Kidney (tissue), 14 donors: ENCODE measurements around the gene PDE10A. TPM values are rescaled to one million over a fixed set of nuclear protein-coding genes. Genes with fewer than 3 reads are reported as not detected.

ENCODE experiments used
- DNase-seq, 5 donors: peaks; one replicate each; pipeline ENCODE4 v3.0.0-alpha.2; 2013 to 2020
- FAIRE-seq: peaks from 2 replicates; lab custom pipeline; 2012; peaks lifted over from hg19 to GRCh38; lab: Jason Lieb, UNC
- H3K27ac ChIP-seq, 2 donors: one replicate each; pipeline ENCODE4 v1.7.0; 2013; ENCODE audit warnings: low read depth in 2 of 2, low read length in 2 of 2, inconsistent platforms in 1 of 2
- H3K27me3 ChIP-seq: one replicate; pipeline ENCODE4 v1.7.1; 2013; ENCODE audit warnings: low read length, inconsistent platforms; ENCODE audit not compliant: control insufficient read depth, insufficient read depth
- H3K36me3 ChIP-seq, 3 donors: one replicate each; pipeline versions ENCODE4 v1.7.0 to v1.7.1; 2013; ENCODE audit warnings: low read length in 3 of 3, control low read depth in 1 of 3, inconsistent platforms in 1 of 3; ENCODE audit not compliant: insufficient read depth in 3 of 3, control insufficient read depth in 2 of 3
- H3K4me1 ChIP-seq, 3 donors: one replicate each; pipeline versions ENCODE4 v1.7.0 to v1.7.1; 2013; ENCODE audit warnings: low read length in 3 of 3, inconsistent platforms in 1 of 3, low read depth in 1 of 3; ENCODE audit not compliant: control insufficient read depth in 2 of 3, insufficient read depth in 2 of 3
- H3K4me3 ChIP-seq, 3 donors: one replicate each; pipeline versions ENCODE4 v1.7.0 to v1.8.1; 2013; ENCODE audit warnings: low read length in 3 of 3, control low read depth in 1 of 3, inconsistent platforms in 1 of 3
- H3K9ac ChIP-seq, 3 donors: one replicate each; pipeline versions ENCODE4 v1.7.0 to v1.7.1; 2013; ENCODE audit warnings: low read length in 3 of 3, control low read depth in 1 of 3, inconsistent platforms in 1 of 3
- H3K9me3 ChIP-seq, 3 donors: one replicate each; pipeline versions ENCODE4 v1.7.0 to v1.7.1; 2013; ENCODE audit warnings: low read length in 3 of 3, control low read depth in 1 of 3, inconsistent platforms in 1 of 3; ENCODE audit not compliant: control insufficient read depth in 2 of 3, insufficient read depth in 1 of 3
- CTCF ChIP-seq: IDR thresholded peaks from 3 replicates; pipeline ENCODE4 v1.5.1; 2012; ENCODE audit warnings: mild to moderate bottlenecking, moderate library complexity, borderline replicate concordance; ENCODE audit not compliant: insufficient read depth; ENCODE audit errors: extremely low read depth
- intact Hi-C: fragments of 100-400 bp; cut with DNase I; formaldehyde crosslinking; loops from one replicate; pipeline ENCODE4 v1.11.1; 2022
- polyA plus RNA-seq: library from polyadenylated mRNA; stranded (reverse); fragments of 350-450 nt; fragmentation: Illumina TruSeq; extraction: RNeasy Lipid Tissue Mini Kit (QIAGEN cat#74804); gene quantifications from one replicate; pipeline ENCODE4 v1.2.3, GENCODE V29; 2014; ENCODE audit warnings: low read depth, low replicate concordance; ENCODE audit not compliant: insufficient read depth
- total RNA-seq: library from RNA; stranded (reverse); fragmentation: NEBNext Ultra II Directional; extraction: Animal tissue kit (Norgen Biotek cat#: 25700); gene quantifications from one replicate; pipeline ENCODE4 v1.2.1, GENCODE V29; 2021
- donor health status: control.
- donor health status: control.
- donor health status: control.
- donor health status: control.
- donor health status: control.
- donor health status: DM: yes; HTN: yes; CAD: no.
- donor health status: Normal renal cell carcinoma (clear cell type).

The PDE10A gene
- total and polyA plus RNA-seq, 2 donors from 2014 or later, result 4.8 to 23.1 TPM

DNA sequence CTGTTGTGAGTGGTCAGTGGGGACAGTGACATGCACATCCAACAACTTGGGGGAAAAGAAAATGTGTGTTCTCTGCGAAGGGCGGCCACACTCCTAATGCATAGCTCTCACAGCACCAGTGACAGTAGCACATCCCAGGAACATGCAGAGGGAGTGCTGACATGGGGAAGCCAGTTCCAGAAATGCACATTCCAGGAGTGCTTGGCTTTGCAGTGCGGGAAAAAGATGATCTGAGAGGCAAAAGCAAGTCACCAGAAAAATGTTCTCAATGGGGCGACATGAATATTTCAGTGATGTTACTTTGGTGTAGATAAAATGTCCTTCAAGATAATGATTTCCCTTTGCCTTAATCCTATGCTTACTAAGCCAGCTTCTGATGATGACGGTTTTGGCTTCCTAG, 42.9 kb upstream of the PDE10A start:
- no peak for TF ChIP-seq CTCF
- Histone ChIP-seq H3K4me1 (no peaks in the 10 kb centered on the region), H3K4me3 (no peak overlapping the region), H3K9me3 (peaks cover 0 to 2% (median 0%) of the 10 kb centered on the region in 3 donors), H3K36me3 (no peaks in the 10 kb centered on the region), H3K27ac (no peak overlapping the region), H3K27me3 (no peaks in the 10 kb centered on the region), H3K9ac (no peak overlapping the region)
- intact Hi-C loops, result no loop called here
- FAIRE-seq (no peak), DNase-seq (no peak)

DNA sequence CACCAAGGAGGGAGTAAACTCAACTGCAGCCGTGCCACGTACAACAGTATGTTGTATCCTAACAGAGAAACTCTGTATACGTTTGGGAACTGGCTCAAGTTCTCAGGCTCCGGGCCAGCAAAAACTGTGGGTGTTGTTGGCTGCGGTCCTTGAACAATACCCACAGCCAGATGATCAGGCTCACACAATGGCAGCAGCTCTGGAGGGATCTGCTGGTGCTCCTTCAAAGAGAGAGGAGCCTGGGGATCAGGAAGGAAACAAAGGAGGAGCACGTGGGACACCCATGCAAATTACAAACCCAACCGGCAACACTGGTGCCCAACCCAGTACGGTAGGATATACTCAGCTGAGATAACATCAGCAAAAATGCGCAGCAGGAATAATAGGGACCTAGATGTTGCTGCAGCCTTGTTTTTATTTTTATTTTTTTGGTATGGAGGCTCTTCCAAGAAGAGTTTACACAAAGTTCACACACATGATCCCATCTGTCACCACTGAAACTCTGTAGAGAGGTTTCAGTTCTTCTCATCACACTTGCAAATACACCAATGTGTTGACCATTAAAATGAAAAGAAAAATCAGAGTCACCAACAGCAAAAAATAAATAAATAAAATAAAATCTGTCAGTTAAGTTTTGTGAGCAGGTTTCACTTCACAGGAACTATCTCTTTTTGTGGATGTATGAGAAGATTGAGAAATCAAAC, 41.2 kb upstream of the PDE10A start:
- H3K36me3 ChIP-seq, result no peaks in the 10 kb centered on the region
- intact Hi-C loops, result no loop called here
- no peak for FAIRE-seq
- peak in 1 of 5 donors; percentile 26 for DNase-seq
- no peak overlapping the region for H3K9ac ChIP-seq
- H3K27me3 ChIP-seq, result no peaks in the 10 kb centered on the region
- H3K4me1 ChIP-seq, result no peaks in the 10 kb centered on the region
- no peak for TF ChIP-seq CTCF
- peaks cover 0 to 2% (median 0%) of the 10 kb centered on the region in 3 donors for H3K9me3 ChIP-seq
- no peak overlapping the region for H3K27ac ChIP-seq
- H3K4me3 ChIP-seq, result no peak overlapping the region

GRCh38 chr6:165702669-165703068, 39.6 kb upstream of the PDE10A start:
- DNase-seq, result no peak
- H3K27ac ChIP-seq, result no peak overlapping the region
- H3K9ac ChIP-seq, result no peak overlapping the region
- H3K4me3 ChIP-seq, result no peak overlapping the region
- no peak for FAIRE-seq
- H3K9me3 ChIP-seq, result peaks cover 0 to 2% (median 0%) of the 10 kb centered on the region in 3 donors
- no peaks in the 10 kb centered on the region for H3K36me3 ChIP-seq
- intact Hi-C loops, result no loop called here
- no peaks in the 10 kb centered on the region for H3K27me3 ChIP-seq
- TF ChIP-seq CTCF, result no peak
- H3K4me1 ChIP-seq, result no peaks in the 10 kb centered on the region
